Amygdala (tissue), 56 donors: ENCODE measurements around the gene CNPY3.
"Not testable (repeated sequence)": the region's sequence is repeated elsewhere in the genome, so short reads cannot be mapped to it uniquely, and the experiment has no call there.

Source experiments
- DNase-seq, 56 donors: peaks; one replicate each; lab custom pipeline; 2025; lab: John Stamatoyannopoulos, UW

Gene CNPY3

GRCh38 chr6:42928986-42929820 is at the start of gene CNPY3:
Gene CNPY3, plus strand, starts transcription at chr6:42929480. Its CDS starts 91 bp downstream, at chr6:42929571.
- peak; percentile 43 to 95 (median 88) for DNase-seq

GRCh38 chr6:42880240-42880817 is 49.0 kb upstream of the CNPY3 start:
- peak in 1 of 56 donors; percentile 73 for DNase-seq

- DNase-seq: not testable (repeated sequence)
These were observed 48.4 kb upstream of the CNPY3 start for GRCh38 chr6:42880871-42881270.

- no peak for DNase-seq
These were observed 43.6 kb upstream of the CNPY3 start for GRCh38 chr6:42885702-42886101.

GRCh38 chr6:42888201-42888600 is 41.1 kb upstream of the CNPY3 start:
- DNase-seq: not testable (repeated sequence)

- no peak for DNase-seq
These were observed 39.5 kb upstream of the CNPY3 start for GRCh38 chr6:42889815-42890214.

- peak; percentile 50 to 94 (median 87) for DNase-seq
These were observed 38.7 kb upstream of the CNPY3 start for GRCh38 chr6:42890311-42891198.

GRCh38 chr6:42891199-42891722 is 38.0 kb upstream of the CNPY3 start:
- DNase-seq: no peak

- peak in 1 of 56 donors; percentile 32 for DNase-seq
These were observed 35.0 kb upstream of the CNPY3 start for GRCh38 chr6:42894041-42894828.

GRCh38 chr6:42896178-42896719 is 33.0 kb upstream of the CNPY3 start:
- no peak for DNase-seq

- peak in 41 of 56 donors; percentile 5 to 90 (median 37) for DNase-seq
These were observed 30.4 kb upstream of the CNPY3 start for GRCh38 chr6:42898891-42899361.

- no peak for DNase-seq
These were observed 29.4 kb upstream of the CNPY3 start for GRCh38 chr6:42899871-42900270.

GRCh38 chr6:42901538-42901957 is 27.7 kb upstream of the CNPY3 start:
- DNase-seq: peak in 46 of 56 donors; percentile 9 to 84 (median 40)

GRCh38 chr6:42902429-42903263 is 26.6 kb upstream of the CNPY3 start:
- DNase-seq: not testable (repeated sequence)

GRCh38 chr6:42904467-42904866 is 24.8 kb upstream of the CNPY3 start:
- DNase-seq: no peak

GRCh38 chr6:42907336-42907735 is 21.9 kb upstream of the CNPY3 start:
- peak in 3 of 56 donors; percentile 11 to 19 (median 15) for DNase-seq

- no peak for DNase-seq
These were observed 19.4 kb upstream of the CNPY3 start for GRCh38 chr6:42909835-42910234.
